ENCODE data around the gene SMG7.

SMG7 gene

DNA sequence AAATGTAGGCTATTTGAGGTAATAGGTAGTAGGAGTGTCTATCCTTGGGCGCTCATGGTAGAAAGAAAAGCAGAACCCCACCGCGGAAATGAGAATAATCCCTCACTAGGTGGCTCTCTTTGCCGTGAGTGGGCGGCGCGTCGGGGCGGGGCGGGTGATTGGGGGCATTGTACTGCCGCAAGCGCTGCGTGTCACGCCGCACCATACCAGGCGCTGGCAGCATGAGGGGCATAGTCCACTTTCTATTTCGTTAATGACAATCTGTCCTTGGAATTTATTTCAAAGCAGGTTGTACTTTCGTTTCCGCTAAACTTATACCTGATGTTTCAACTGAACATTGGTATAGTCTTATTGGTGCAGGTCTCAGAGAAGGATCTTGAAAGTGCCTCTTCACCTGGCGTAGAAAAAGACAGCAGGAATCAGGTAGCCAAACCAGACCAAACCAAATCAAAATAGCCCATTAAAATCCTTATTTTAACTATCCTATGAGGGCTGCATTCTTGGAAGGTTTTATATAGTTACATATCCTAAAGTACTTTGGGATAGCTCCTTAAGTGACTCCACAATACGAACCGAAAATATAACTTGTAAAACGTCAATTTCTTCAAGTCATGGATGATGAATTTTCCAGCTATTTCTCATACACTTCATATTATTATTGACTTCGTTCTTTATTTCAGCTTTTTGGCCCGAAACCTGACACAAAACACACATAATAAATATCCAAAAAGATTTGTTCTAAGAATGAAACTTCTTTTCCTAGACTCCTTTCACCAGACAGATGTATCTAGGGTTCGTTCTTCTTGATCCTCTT lies 1.9 kb upstream of the SMG7 start:
- peak overlapping the region; percentile 93 for H3K4me3 ChIP-seq (ENCODE audit: low read length)
- H3K9me3 ChIP-seq (ENCODE audit: control insufficient read depth, low read depth, low read length), result no peaks in the 10 kb centered on the region
- peaks cover 18% of the 10 kb centered on the region for H3K4me1 ChIP-seq (ENCODE audit: control insufficient read depth, low read depth, low read length)
- H3K27ac ChIP-seq (ENCODE audit: low read length), result peak overlapping the region; percentile 1
- H3K27me3 ChIP-seq (ENCODE audit: control insufficient read depth, insufficient read depth, low read length), result no peaks in the 10 kb centered on the region
- no peaks in the 10 kb centered on the region for H3K36me3 ChIP-seq (ENCODE audit: control insufficient read depth, low read depth, low read length)
- H3K9ac ChIP-seq (ENCODE audit: low read length), result peak overlapping the region; percentile 95

DNA sequence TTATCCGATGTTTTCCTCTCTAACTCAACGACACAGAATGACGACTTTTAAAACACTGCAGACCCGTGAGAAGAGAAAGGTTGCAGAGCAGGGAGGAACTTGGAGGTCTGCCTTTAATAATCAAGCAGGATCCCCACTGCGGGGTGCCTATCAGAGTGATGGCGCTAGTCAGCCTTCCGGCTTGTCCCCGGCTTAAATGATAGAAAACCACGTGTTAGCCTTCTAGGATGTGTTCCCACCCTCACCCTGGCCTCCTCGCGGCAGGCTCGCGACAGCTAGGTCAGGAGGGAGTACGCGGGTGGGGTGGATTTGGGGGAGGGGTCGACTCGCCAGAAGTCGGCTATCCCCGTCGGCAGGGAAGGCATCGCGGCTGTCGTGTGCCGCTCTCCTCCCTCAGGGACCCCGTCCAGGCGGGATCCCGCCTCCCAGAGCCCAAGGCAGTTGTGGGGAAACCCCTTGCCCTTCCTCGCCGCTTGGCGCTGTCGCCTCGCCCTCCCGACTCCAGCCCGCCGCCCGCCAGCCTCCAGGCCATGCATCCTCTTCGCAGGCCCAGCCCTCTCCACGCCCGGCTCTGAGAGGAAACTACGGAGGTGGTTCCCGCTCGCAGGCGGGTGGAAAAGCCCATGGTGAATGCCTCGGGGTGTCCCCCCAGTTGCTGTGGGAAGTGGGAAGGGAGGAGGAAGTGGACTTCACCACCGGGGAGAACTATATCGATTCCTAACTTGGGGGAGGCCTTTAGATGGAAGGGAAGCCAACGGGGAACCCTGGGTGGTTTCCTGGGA lies 1.1 kb upstream of the SMG7 start:
- H3K4me1 ChIP-seq (ENCODE audit: control insufficient read depth, low read depth, low read length), result peaks cover 18% of the 10 kb centered on the region
- peak overlapping the region; percentile 95 for H3K9ac ChIP-seq (ENCODE audit: low read length)
- H3K9me3 ChIP-seq (ENCODE audit: control insufficient read depth, low read depth, low read length), result no peaks in the 10 kb centered on the region
- no peaks in the 10 kb centered on the region for H3K27me3 ChIP-seq (ENCODE audit: control insufficient read depth, insufficient read depth, low read length)
- H3K27ac ChIP-seq (ENCODE audit: low read length), result peak overlapping the region; percentile 98
- H3K4me3 ChIP-seq (ENCODE audit: low read length), result peak overlapping the region; percentile 93
- no peaks in the 10 kb centered on the region for H3K36me3 ChIP-seq (ENCODE audit: control insufficient read depth, low read depth, low read length)

DNA sequence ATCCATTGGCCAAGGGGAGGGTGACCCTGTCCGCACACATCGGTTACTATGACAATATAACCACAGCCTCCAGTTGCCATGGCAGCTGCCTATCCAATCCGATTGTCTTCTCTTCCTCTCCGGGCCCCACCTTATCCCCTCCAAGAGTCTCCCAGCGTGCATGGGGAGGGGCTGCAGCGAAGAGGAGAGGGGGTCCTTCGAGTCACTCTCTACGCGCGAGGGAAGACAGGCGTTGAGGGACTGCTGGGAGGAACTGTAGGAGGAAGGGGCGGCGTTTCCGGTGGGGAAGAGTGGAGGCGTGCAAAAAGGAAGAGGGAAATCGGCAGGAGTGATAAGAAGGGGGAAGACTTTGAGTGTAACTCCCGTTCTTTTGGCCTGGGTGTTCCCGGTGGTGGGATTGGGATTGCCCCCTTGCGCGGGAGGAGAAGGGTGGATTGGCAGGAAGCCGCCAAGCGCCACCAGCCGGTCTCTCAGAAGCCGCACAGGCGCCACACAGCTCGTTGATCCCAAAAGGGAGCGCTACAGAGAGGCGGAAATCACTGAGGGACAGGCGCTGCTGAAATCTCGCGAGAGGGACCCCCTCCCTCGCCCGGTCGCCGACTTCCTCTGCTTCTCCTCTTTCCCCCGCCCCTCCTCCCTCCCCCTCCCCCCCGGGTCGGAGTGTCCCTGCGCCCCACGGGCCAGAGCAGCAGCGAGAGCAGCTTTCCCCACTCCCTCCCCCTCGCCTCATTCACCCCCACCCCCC lies 384 bp upstream of the SMG7 start:
- peak overlapping the region; percentile 93 for H3K4me3 ChIP-seq (ENCODE audit: low read length)
- H3K36me3 ChIP-seq (ENCODE audit: control insufficient read depth, low read depth, low read length), result no peaks in the 10 kb centered on the region
- H3K27me3 ChIP-seq (ENCODE audit: control insufficient read depth, insufficient read depth, low read length), result no peaks in the 10 kb centered on the region
- H3K9ac ChIP-seq (ENCODE audit: low read length), result peak overlapping the region; percentile 95
- H3K4me1 ChIP-seq (ENCODE audit: control insufficient read depth, low read depth, low read length), result peaks cover 18% of the 10 kb centered on the region
- no peaks in the 10 kb centered on the region for H3K9me3 ChIP-seq (ENCODE audit: control insufficient read depth, low read depth, low read length)
- peak overlapping the region; percentile 98 for H3K27ac ChIP-seq (ENCODE audit: low read length)

DNA sequence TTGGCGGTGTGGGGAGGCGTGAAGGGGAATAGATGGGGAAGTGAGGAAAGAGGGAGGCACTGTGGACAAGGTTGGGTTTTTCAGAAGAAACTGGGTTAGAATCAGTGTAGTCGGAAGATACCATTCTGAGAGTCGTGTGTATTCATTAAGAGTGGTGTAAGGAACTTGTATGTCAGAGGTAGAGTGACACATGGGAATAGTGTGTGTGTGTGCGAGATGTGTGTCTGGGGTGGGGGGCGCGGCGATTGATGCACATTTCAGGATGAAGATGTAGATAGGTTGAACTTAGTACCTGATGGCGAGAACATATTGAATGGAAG lies 878 bp downstream of the SMG7 start:
- H3K27ac ChIP-seq (ENCODE audit: low read length), result no peak overlapping the region
- H3K4me1 ChIP-seq (ENCODE audit: control insufficient read depth, low read depth, low read length), result peaks cover 18% of the 10 kb centered on the region

DNA sequence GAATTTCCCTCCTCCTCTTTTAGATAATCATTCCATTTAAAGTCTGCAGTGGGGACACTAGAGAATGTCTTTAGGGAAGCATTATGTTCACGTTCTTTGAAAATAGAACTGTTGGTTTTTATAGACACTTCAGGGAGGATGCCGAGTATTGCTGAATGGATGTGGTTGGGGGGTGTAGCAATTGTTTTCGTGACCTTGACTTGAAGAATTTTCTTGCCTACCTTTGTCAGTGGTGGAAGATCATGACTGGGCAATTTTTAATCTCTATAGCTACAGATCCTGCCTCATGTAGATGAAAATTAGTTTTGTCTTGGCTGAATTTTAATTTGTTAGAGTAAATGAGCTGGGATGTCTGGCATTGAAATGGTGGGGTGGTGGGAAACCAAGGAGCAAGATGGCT lies 3.8 kb downstream of the SMG7 start:
- Histone ChIP-seq H3K9ac (ENCODE audit: low read length) (no peak overlapping the region), H3K27me3 (ENCODE audit: control insufficient read depth, insufficient read depth, low read length) (no peaks in the 10 kb centered on the region), H3K27ac (ENCODE audit: low read length) (no peak overlapping the region), H3K36me3 (ENCODE audit: control insufficient read depth, low read depth, low read length) (no peaks in the 10 kb centered on the region), H3K9me3 (ENCODE audit: control insufficient read depth, low read depth, low read length) (no peaks in the 10 kb centered on the region), H3K4me3 (ENCODE audit: low read length) (no peak overlapping the region), H3K4me1 (ENCODE audit: control insufficient read depth, low read depth, low read length) (peaks cover 26% of the 10 kb centered on the region)

More for the DNA sequence above, 878 bp downstream of the SMG7 start:
- H3K4me3 ChIP-seq (ENCODE audit: low read length), result peak overlapping the region; percentile 93
- H3K9ac ChIP-seq (ENCODE audit: low read length), result peak overlapping the region; percentile 95
- H3K9me3 ChIP-seq (ENCODE audit: control insufficient read depth, low read depth, low read length), result no peaks in the 10 kb centered on the region
- no peaks in the 10 kb centered on the region for H3K36me3 ChIP-seq (ENCODE audit: control insufficient read depth, low read depth, low read length)
- no peaks in the 10 kb centered on the region for H3K27me3 ChIP-seq (ENCODE audit: control insufficient read depth, insufficient read depth, low read length)

DNA sequence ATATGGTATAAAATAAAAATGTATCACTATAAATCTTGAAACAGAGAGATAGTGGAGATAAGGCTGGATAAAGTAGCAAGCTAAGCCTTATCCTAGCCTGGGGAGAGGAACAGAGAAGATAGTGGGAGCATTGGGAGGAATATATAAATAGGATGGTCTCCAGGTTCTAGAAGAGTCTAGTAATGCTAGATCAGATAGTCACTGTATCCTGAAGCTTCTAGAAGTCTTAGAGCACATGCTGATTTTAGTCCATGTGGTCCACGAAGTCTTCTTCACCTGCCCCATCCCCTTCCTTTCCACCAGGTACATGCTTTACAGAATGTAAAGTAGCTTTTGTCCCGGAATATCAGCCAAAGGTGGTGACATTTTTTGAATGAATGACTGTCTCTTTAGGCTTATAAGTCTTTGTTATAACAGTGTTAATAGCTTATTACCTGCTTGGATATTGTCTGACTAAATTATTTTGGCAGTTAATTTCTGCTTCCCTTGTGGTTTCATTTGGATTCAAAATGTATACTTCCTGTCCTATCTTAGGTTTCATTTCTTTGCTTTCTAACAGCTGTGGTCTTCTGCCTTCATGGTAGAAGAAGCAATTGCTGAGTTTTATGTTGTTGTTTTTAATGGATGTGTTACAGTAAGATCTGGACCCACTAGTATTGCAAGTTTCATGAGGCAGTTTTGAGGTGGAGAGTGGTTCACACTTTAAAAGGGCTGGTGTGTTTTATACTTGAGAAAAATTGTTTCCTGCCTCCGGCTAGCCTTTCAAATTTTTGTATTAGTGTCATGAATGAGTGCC lies 5.9 kb downstream of the SMG7 start:
- no peaks in the 10 kb centered on the region for H3K36me3 ChIP-seq (ENCODE audit: control insufficient read depth, low read depth, low read length)
- no peak overlapping the region for H3K4me3 ChIP-seq (ENCODE audit: low read length)
- H3K9me3 ChIP-seq (ENCODE audit: control insufficient read depth, low read depth, low read length), result no peaks in the 10 kb centered on the region
- H3K27me3 ChIP-seq (ENCODE audit: control insufficient read depth, insufficient read depth, low read length), result no peaks in the 10 kb centered on the region
- no peak overlapping the region for H3K9ac ChIP-seq (ENCODE audit: low read length)
- no peak overlapping the region for H3K27ac ChIP-seq (ENCODE audit: low read length)
- peaks cover 26% of the 10 kb centered on the region for H3K4me1 ChIP-seq (ENCODE audit: control insufficient read depth, low read depth, low read length)

DNA sequence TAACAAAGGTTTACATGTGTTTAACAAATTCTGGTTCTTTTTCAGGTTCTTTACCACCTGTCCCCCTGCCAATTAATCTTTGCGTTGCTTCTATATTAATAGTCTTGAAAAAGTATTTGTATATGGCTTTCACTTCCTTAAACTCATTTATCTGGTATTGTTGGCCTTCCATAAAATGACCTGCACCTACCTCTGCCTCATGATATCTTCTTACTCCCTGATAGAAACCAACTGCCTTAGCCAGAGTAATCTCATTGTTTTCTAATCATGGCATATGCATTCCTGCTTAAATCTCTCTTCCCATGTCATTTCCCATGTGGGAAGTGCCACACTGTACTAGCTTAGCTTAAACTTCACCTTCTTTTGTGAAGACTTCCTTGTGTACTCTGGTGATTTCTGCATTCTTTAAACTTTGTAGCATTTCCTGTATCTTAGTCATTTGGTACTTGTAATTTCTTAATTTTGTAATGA lies 8.7 kb downstream of the SMG7 start:
- Histone ChIP-seq H3K9me3 (ENCODE audit: control insufficient read depth, low read depth, low read length) (no peaks in the 10 kb centered on the region), H3K27me3 (ENCODE audit: control insufficient read depth, insufficient read depth, low read length) (no peaks in the 10 kb centered on the region), H3K4me1 (ENCODE audit: control insufficient read depth, low read depth, low read length) (peaks cover 31% of the 10 kb centered on the region), H3K27ac (ENCODE audit: low read length) (no peak overlapping the region), H3K9ac (ENCODE audit: low read length) (no peak overlapping the region), H3K4me3 (ENCODE audit: low read length) (no peak overlapping the region), H3K36me3 (ENCODE audit: control insufficient read depth, low read depth, low read length) (no peaks in the 10 kb centered on the region)

DNA sequence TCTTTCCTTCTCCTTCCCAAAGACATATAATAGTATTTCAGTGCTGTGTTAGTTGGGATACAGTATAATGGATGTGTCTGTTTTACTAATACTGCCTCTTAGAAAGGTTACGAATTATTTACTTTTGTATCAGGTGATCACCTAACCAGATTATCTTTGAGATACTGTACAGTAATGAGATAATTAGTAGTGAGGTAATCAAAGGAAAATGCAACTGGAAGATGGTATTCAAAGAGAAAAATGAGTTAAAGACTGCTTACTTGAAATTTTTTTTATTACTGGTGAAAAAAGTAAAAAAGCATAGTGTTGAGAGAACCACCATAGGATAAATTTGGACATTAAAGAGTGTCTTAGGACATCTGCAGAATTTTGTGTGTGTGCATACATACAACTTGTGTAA lies 10.9 kb downstream of the SMG7 start:
- no peak overlapping the region for H3K4me3 ChIP-seq (ENCODE audit: low read length)
- no peak overlapping the region for H3K9ac ChIP-seq (ENCODE audit: low read length)
- no peaks in the 10 kb centered on the region for H3K27me3 ChIP-seq (ENCODE audit: control insufficient read depth, insufficient read depth, low read length)
- peaks cover 31% of the 10 kb centered on the region for H3K4me1 ChIP-seq (ENCODE audit: control insufficient read depth, low read depth, low read length)
- no peaks in the 10 kb centered on the region for H3K36me3 ChIP-seq (ENCODE audit: control insufficient read depth, low read depth, low read length)
- no peak overlapping the region for H3K27ac ChIP-seq (ENCODE audit: low read length)
- no peaks in the 10 kb centered on the region for H3K9me3 ChIP-seq (ENCODE audit: control insufficient read depth, low read depth, low read length)

DNA sequence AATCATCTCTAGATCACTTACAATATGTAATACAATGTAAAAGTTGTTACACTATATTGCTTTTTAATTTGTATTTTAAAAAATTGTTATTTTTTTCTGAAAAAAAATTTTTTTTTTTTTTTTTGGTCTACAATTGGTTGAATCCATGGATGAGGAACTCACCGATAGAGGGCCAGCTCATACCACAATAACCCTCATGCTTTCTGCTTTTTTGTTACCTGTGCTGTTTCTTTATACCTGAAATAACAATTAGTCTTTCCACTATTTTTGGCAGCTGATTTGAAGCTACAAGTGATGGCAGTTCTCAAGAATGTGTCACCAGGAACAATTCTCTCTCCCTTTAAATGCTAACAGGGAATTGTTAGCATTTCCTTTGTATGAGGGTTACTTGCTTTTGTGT lies 12.0 kb downstream of the SMG7 start:
- no peak overlapping the region for H3K4me3 ChIP-seq (ENCODE audit: low read length)
- no peaks in the 10 kb centered on the region for H3K9me3 ChIP-seq (ENCODE audit: control insufficient read depth, low read depth, low read length)
- H3K36me3 ChIP-seq (ENCODE audit: control insufficient read depth, low read depth, low read length), result no peaks in the 10 kb centered on the region
- peaks cover 26% of the 10 kb centered on the region for H3K4me1 ChIP-seq (ENCODE audit: control insufficient read depth, low read depth, low read length)
- no peaks in the 10 kb centered on the region for H3K27me3 ChIP-seq (ENCODE audit: control insufficient read depth, insufficient read depth, low read length)
- no peak overlapping the region for H3K27ac ChIP-seq (ENCODE audit: low read length)
- H3K9ac ChIP-seq (ENCODE audit: low read length), result no peak overlapping the region

DNA sequence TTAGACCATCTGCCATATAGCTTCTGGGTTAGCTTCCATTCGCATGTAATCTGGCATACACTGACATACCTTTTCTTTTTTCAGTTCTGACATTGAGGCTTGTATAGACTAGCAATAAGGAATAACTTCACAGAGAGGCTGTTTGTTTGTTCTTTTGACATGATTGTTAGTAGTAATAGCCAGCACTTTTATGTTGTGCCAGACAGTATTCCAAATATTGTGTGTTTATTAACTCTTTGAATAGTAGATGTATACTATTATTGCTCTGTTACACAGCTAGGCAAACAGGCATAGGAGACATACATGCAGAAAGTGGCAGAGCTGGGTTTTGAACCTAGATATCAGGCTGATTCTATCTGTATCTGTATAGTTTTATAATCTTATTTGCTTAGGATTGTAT lies 12.6 kb downstream of the SMG7 start:
- H3K9me3 ChIP-seq (ENCODE audit: control insufficient read depth, low read depth, low read length), result no peaks in the 10 kb centered on the region
- no peaks in the 10 kb centered on the region for H3K27me3 ChIP-seq (ENCODE audit: control insufficient read depth, insufficient read depth, low read length)
- no peak overlapping the region for H3K27ac ChIP-seq (ENCODE audit: low read length)
- no peaks in the 10 kb centered on the region for H3K36me3 ChIP-seq (ENCODE audit: control insufficient read depth, low read depth, low read length)
- H3K4me1 ChIP-seq (ENCODE audit: control insufficient read depth, low read depth, low read length), result peaks cover 24% of the 10 kb centered on the region
- no peak overlapping the region for H3K9ac ChIP-seq (ENCODE audit: low read length)
- H3K4me3 ChIP-seq (ENCODE audit: low read length), result no peak overlapping the region
